H1 (cell line): ENCODE results near the gene SLC35F3. TPM values are rescaled to one million over a fixed set of nuclear protein-coding genes. Genes with fewer than 3 reads are reported as not detected.

ENCODE experiments used
- CTCF ChIA-PET: fragments of 300-600 bp; sonication (Branson Sonifier 250); formaldehyde crosslinking; loops from one replicate; lab custom pipeline; 2021; ENCODE audit not compliant: partially characterized antibody; lab: Charles Lee
- POLR2A ChIA-PET: fragments of 300-600 bp; sonication (Branson Sonifier 250); formaldehyde crosslinking; loops from one replicate; lab custom pipeline; 2021; ENCODE audit warnings: inconsistent platforms; ENCODE audit not compliant: partially characterized antibody; lab: Charles Lee
- DNase-seq, 2 experiments: peaks; one replicate each; pipeline versions ENCODE4 v3.0.0 to v3.0.0-alpha.2; 2010 to 2022; ENCODE audit warnings: low spot score in 2 of 2, low read depth in 1 of 2, mixed read lengths in 1 of 2
- FAIRE-seq: peaks from 2 replicates; lab custom pipeline; 2011; peaks lifted over from hg19 to GRCh38; lab: Jason Lieb, UNC
- H2AFZ ChIP-seq: 2 replicates; pipeline ENCODE4 v1.8.1; 2012; ENCODE audit warnings: low read length, inconsistent platforms
- H2AK5ac ChIP-seq: 2 replicates; pipeline ENCODE4 v1.6.1; 2013; ENCODE audit warnings: low read depth, low read length
- H2BK120ac ChIP-seq: replicated peaks from 2 replicates; pipeline ENCODE3; 2013; ENCODE audit warnings: low read depth, low read length, inconsistent platforms
- H2BK12ac ChIP-seq: 2 replicates; pipeline ENCODE4 v1.6.1; 2013; ENCODE audit warnings: low read depth, low read length
- H2BK15ac ChIP-seq: 2 replicates; pipeline ENCODE4 v1.6.1; 2013; ENCODE audit warnings: low read length
- H2BK20ac ChIP-seq: 2 replicates; pipeline ENCODE4 v1.6.1; 2013; ENCODE audit warnings: low read length
- H2BK5ac ChIP-seq: 2 replicates; pipeline ENCODE4 v1.6.1; 2013; ENCODE audit warnings: low read depth, low read length
- H3K14ac ChIP-seq: 2 replicates; pipeline ENCODE4 v1.6.1; 2013; ENCODE audit warnings: inconsistent platforms; ENCODE audit not compliant: insufficient read length
- H3K18ac ChIP-seq: 2 replicates; pipeline ENCODE4 v1.6.1; 2013; ENCODE audit warnings: low read length; ENCODE audit errors: extremely low read depth
- H3K23ac ChIP-seq: 2 replicates; pipeline ENCODE4 v1.6.1; 2013; ENCODE audit warnings: inconsistent platforms; ENCODE audit not compliant: insufficient read length
- H3K23me2 ChIP-seq: 2 replicates; pipeline ENCODE4 v1.6.1; 2013; ENCODE audit warnings: low read depth, low read length
- H3K27ac ChIP-seq: 2 replicates; pipeline ENCODE4 v1.6.1; 2011; ENCODE audit warnings: low read depth, low read length, inconsistent platforms
- H3K27me3 ChIP-seq, 4 experiments: replicated peaks in 1 of 4; 1 replicate in 1 of 4; 2 replicates in 3 of 4; pipeline versions ENCODE4 v1.6.1 to v1.8.1; 2011 to 2013; ENCODE audit warnings: low read length in 3 of 4, mild to moderate bottlenecking in 3 of 4, inconsistent platforms in 2 of 4, mixed read lengths in 2 of 4, moderate library complexity in 1 of 4; ENCODE audit not compliant: control insufficient read depth in 3 of 4, insufficient read depth in 3 of 4; ENCODE audit errors: extremely low read depth in 1 of 4
- H3K36me3 ChIP-seq, 4 experiments: 2 replicates each; pipeline versions ENCODE4 v1.6.1 to v1.8.1; 2011 to 2013; ENCODE audit warnings: mild to moderate bottlenecking in 4 of 4, low read length in 3 of 4, moderate library complexity in 2 of 4, control low read depth in 1 of 4, inconsistent platforms in 1 of 4; ENCODE audit not compliant: insufficient read depth in 4 of 4, control insufficient read depth in 2 of 4
- H3K4ac ChIP-seq: replicated peaks from 2 replicates; pipeline ENCODE3; 2013; ENCODE audit warnings: low read length, low read depth, mixed read lengths, inconsistent platforms; ENCODE audit not compliant: insufficient read length
- H3K4me1 ChIP-seq, 4 experiments: replicated peaks in 1 of 4; 1 replicate in 1 of 4; 2 replicates in 3 of 4; pipeline versions ENCODE4 v1.6.1 to v1.8.1; 2011 to 2013; ENCODE audit warnings: low read length in 3 of 4, inconsistent platforms in 2 of 4, mixed read lengths in 1 of 4; ENCODE audit not compliant: insufficient read depth in 4 of 4, control insufficient read depth in 3 of 4
- H3K4me2 ChIP-seq, 2 experiments: 2 replicates each; pipeline versions ENCODE4 v1.6.1 to v1.8.1; 2011 to 2013; ENCODE audit warnings: low read depth in 2 of 2, low read length in 2 of 2, control low read depth in 1 of 2, inconsistent platforms in 1 of 2, mild to moderate bottlenecking in 1 of 2; ENCODE audit not compliant: insufficient read depth in 1 of 2
- H3K4me3 ChIP-seq, 4 experiments: fragments of 200-600, 300-600 bp in 1 of 4; sonication (generic), shearing (Covaris generic), sonication (Bioruptor Twin) in 1 of 4; 2 replicates each; pipeline versions ENCODE4 v1.5.1 to v1.8.1; 2011 to 2016; ENCODE audit warnings: low read length in 4 of 4, low read depth in 3 of 4, control low read depth in 2 of 4, inconsistent platforms in 2 of 4, mild to moderate bottlenecking in 2 of 4, mixed read lengths in 1 of 4, moderate library complexity in 1 of 4; ENCODE audit not compliant: insufficient read depth in 2 of 4; ENCODE audit errors: extremely low read depth in 1 of 4
- H3K56ac ChIP-seq: replicated peaks from 2 replicates; pipeline ENCODE3; 2013; ENCODE audit warnings: low read depth, mild to moderate bottlenecking, mixed read lengths, low read length, inconsistent platforms; ENCODE audit not compliant: insufficient read length
- H3K79me1 ChIP-seq: 2 replicates; pipeline ENCODE4 v1.6.1; 2013; ENCODE audit warnings: low read depth, low read length, control low read depth
- H3K79me2 ChIP-seq, 2 experiments: 2 replicates each; pipeline versions ENCODE4 v1.6.1 to v1.8.1; 2012 to 2013; ENCODE audit warnings: low read length in 2 of 2, mild to moderate bottlenecking in 2 of 2, inconsistent platforms in 1 of 2; ENCODE audit not compliant: insufficient read depth in 2 of 2, control insufficient read depth in 1 of 2
- H3K9ac ChIP-seq, 4 experiments: replicated peaks in 1 of 4; 1 replicate in 1 of 4; 2 replicates in 3 of 4; pipeline versions ENCODE4 v1.6.1 to v1.8.1; 2011 to 2013; ENCODE audit warnings: low read depth in 3 of 4, low read length in 3 of 4, control low read depth in 2 of 4, mild to moderate bottlenecking in 2 of 4, moderate library complexity in 2 of 4, inconsistent platforms in 1 of 4; ENCODE audit errors: extremely low read depth in 1 of 4
- H3K9me3 ChIP-seq, 2 experiments: 2 replicates each; pipeline versions ENCODE4 v1.6.1 to v1.8.1; 2012 to 2013; ENCODE audit warnings: mild to moderate bottlenecking in 2 of 2, moderate library complexity in 2 of 2, control low read depth in 1 of 2, inconsistent platforms in 1 of 2, low read depth in 1 of 2, low read length in 1 of 2, mixed read lengths in 1 of 2; ENCODE audit not compliant: insufficient read depth in 2 of 2
- H4K20me1 ChIP-seq, 2 experiments: replicated peaks in 1 of 2; 2 replicates each; pipeline versions ENCODE3 to v1.8.1; 2011 to 2013; ENCODE audit warnings: inconsistent platforms in 2 of 2, low read length in 2 of 2, mild to moderate bottlenecking in 1 of 2; ENCODE audit not compliant: insufficient read depth in 2 of 2, control insufficient read depth in 1 of 2
- H4K5ac ChIP-seq: 2 replicates; pipeline ENCODE4 v1.6.1; 2013; ENCODE audit warnings: low read length, low read depth, mixed read lengths, inconsistent platforms; ENCODE audit not compliant: insufficient read length
- H4K8ac ChIP-seq: 2 replicates; pipeline ENCODE4 v1.8.0; 2013; ENCODE audit warnings: mild to moderate bottlenecking, moderate library complexity, low read length, inconsistent platforms; ENCODE audit not compliant: insufficient read depth; ENCODE audit errors: extremely low read depth
- H4K91ac ChIP-seq: replicated peaks from 2 replicates; pipeline ENCODE3; 2013; ENCODE audit warnings: low read length, mixed read lengths, inconsistent platforms; ENCODE audit not compliant: insufficient read length
- CEBPB ChIP-seq: IDR thresholded peaks from 2 replicates; pipeline ENCODE4 v1.6.1; 2012; ENCODE audit warnings: low read depth, low read length
- CREB1 ChIP-seq: IDR thresholded peaks from 2 replicates; pipeline ENCODE4 v1.6.1; 2012; ENCODE audit warnings: inconsistent platforms
- EZH2 ChIP-seq: fragments of 200-600 bp; sonication (generic); IDR thresholded peaks from 2 replicates; pipeline ENCODE4 v1.7.1; 2012; ENCODE audit warnings: low read depth, mild to moderate bottlenecking, moderate library complexity, low read length, inconsistent platforms; ENCODE audit not compliant: severe bottlenecking
- GABPA ChIP-seq: IDR thresholded peaks from 2 replicates; pipeline ENCODE4 v1.6.1; 2011; ENCODE audit warnings: mild to moderate bottlenecking, low read length, moderate library complexity, borderline replicate concordance; ENCODE audit not compliant: insufficient read depth
- GTF2F1 ChIP-seq: IDR thresholded peaks from 2 replicates; pipeline ENCODE4 v1.6.1; 2012; ENCODE audit warnings: low read depth, low read length, improper control_type of control experiment, borderline replicate concordance
- MAFK ChIP-seq: IDR thresholded peaks from 2 replicates; pipeline ENCODE4 v1.6.1; 2012; ENCODE audit warnings: low read depth, mild to moderate bottlenecking, improper control_type of control experiment, low read length
- SAP30 ChIP-seq: fragments of 300-600 bp; sonication (generic); IDR thresholded peaks from 2 replicates; pipeline ENCODE4 v1.7.1; 2012; ENCODE audit warnings: low read length, moderate library complexity, mild to moderate bottlenecking, inconsistent platforms; ENCODE audit not compliant: insufficient read depth, insufficient replicate concordance
- SUZ12 ChIP-seq: fragments of 200-600 bp; sonication (generic); IDR thresholded peaks from 2 replicates; pipeline ENCODE4 v1.6.1; 2012; ENCODE audit warnings: mild to moderate bottlenecking, inconsistent platforms, low read length, moderate library complexity, mixed read lengths
- TCF12 ChIP-seq: IDR thresholded peaks from 2 replicates; pipeline ENCODE4 v1.6.1; 2011; ENCODE audit warnings: low read depth, mild to moderate bottlenecking, low read length
- ZNF274 ChIP-seq: IDR thresholded peaks from 2 replicates; pipeline ENCODE4 v1.7.0; 2012; ENCODE audit warnings: low read length, borderline replicate concordance; ENCODE audit errors: extremely low read depth
- WGBS, 2 experiments: shearing (Covaris generic) in 1 of 2; methylation state at CpG; one replicate each; pipeline versions ENCODE4 v1.1.6 to v1.1.7; 2013 to 2015; ENCODE audit warnings: low lambda C conversion rate in 2 of 2, mixed read lengths in 2 of 2, inconsistent platforms in 1 of 2, low coverage in 1 of 2, missing lambda C conversion rate in 1 of 2; ENCODE audit not compliant: insufficient replicate concordance in 2 of 2, insufficient coverage in 1 of 2, insufficient read length in 1 of 2; ENCODE audit errors: extremely low coverage in 1 of 2, missing lambda C conversion rate in 1 of 2; 5-methylcytosine and 5-hydroxymethylcytosine counted together
- polyA plus RNA-seq, 7 experiments: library from polyadenylated mRNA; depleted of rRNA in 3 of 7; stranded (reverse) in 5 of 7; unstranded in 2 of 7; fragments of >200 nt in 5 of 7; fragments of 200-250 nt in 2 of 7; gene quantifications; 1 replicate in 5 of 7; 2 replicates in 1 of 7; 4 replicates in 1 of 7; pipeline versions ENCODE4 v1.2.1 to v1.2.3, GENCODE V29; 2011 to 2013; ENCODE audit warnings: missing spikeins in 2 of 7, mixed read lengths in 2 of 7
- total RNA-seq: library from RNA; stranded (reverse); fragmentation: NEBNext Ultra II Directional; extraction: Animal tissue kit (Norgen Biotek cat#: 25700); gene quantifications from 2 replicates; pipeline ENCODE4 v1.2.1, GENCODE V29; 2021

Gene SLC35F3
- total and polyA plus RNA-seq, 2 of the 8 experiments (the other 6 are each of a cell fraction or from before 2014, with no cell fraction given), result 0.78 to 1.2 TPM

DNA sequence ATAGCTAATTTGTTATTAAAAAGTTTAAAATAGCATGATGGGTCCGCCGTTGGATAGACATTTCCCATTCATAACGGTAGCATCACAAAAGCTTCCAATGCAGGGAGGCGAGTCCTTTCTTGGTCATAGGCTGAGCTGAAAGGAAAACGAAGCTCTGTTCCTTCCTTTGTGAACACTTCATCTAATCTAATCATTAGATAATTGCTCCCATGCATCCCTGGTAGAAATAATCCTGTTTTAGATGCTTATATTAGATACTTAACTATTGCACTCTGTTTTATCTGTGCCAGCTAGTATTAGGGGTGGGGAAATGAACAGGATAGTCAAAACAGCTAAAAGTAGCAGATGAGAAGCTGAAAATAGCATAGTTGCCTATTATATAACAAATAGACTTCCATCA, 215.0 kb downstream of the SLC35F3 start:
- no peak overlapping the region for H3K4me3 ChIP-seq
- no peak overlapping the region for H3K23ac ChIP-seq
- ChIA-PET CTCF (interaction anchor here (0.6 to 1.9 kb wide), 11 partner anchors 8 to 288 kb away, joined by 3 to 9 read pairs (median 3); no protein-coding TSS in a partner anchor), POLR2A (no interaction called here)
- H3K79me2 ChIP-seq, result no peaks in the 10 kb centered on the region
- H4K8ac ChIP-seq, result no peak overlapping the region
- H3K4me1 ChIP-seq, result no peaks in the 10 kb centered on the region
- no peak overlapping the region for H2BK120ac ChIP-seq
- H2BK20ac ChIP-seq, result no peak overlapping the region
- DNase-seq, result no peak
- H3K18ac ChIP-seq, result no peak overlapping the region
- FAIRE-seq, result no peak
- no peak overlapping the region for H3K4me2 ChIP-seq
- no peaks in the 10 kb centered on the region for H3K36me3 ChIP-seq
- H4K5ac ChIP-seq, result no peak overlapping the region
- H3K79me1 ChIP-seq, result no peaks in the 10 kb centered on the region
- 86% methylated on average over 5 of the region's 5 CpGs; no CpG with 5 or more reads in 1 of the 2 experiments for WGBS, 2 experiments
- no peaks in the 10 kb centered on the region for H3K23me2 ChIP-seq
- no peak overlapping the region for H2BK5ac ChIP-seq
- H3K56ac ChIP-seq, result no peak overlapping the region
- TF ChIP-seq GTF2F1, result no peak
- TF ChIP-seq CEBPB, result no peak
- no peak for TF ChIP-seq ZNF274
- TF ChIP-seq MAFK, result no peak
- no peak for TF ChIP-seq GABPA
- no peak for TF ChIP-seq SAP30
- no peak for TF ChIP-seq EZH2
- TF ChIP-seq TCF12, result no peak
- no peak for TF ChIP-seq SUZ12
- TF ChIP-seq CREB1, result no peak
- TF ChIP-seq, all 59 proteins: peak for 0
- Histone ChIP-seq H4K91ac (no peak overlapping the region), H3K27me3 (no peaks in the 10 kb centered on the region), H2BK15ac (no peak overlapping the region), H3K4ac (no peak overlapping the region), H2BK12ac (no peak overlapping the region), H3K9me3 (no peaks in the 10 kb centered on the region), H3K27ac (no peak overlapping the region), H4K20me1 (no peaks in the 10 kb centered on the region), H3K14ac (no peak overlapping the region), H2AFZ (no peak overlapping the region), H2AK5ac (no peak overlapping the region), H3K9ac (no peak overlapping the region)
